GM21723 (cell line): ENCODE measurements around the gene MMEL1.

Experiments
- ATAC-seq: cut with Tn5 transposase; IDR thresholded peaks from one replicate; pipeline ENCODE4 v1.9.1; 2021; ENCODE audit warnings: mild to moderate bottlenecking, moderate library complexity; ENCODE audit not compliant: unreplicated experiment

Gene MMEL1

GRCh38 chr1:2546515-2547209, 86.2 kb downstream of the MMEL1 start:
- peak; percentile 42 for ATAC-seq

- peak; percentile 32 for ATAC-seq
Observed at GRCh38 chr1:2545754-2546514, 86.9 kb downstream of the MMEL1 start.

GRCh38 chr1:2544875-2545640, 87.8 kb downstream of the MMEL1 start:
- no peak for ATAC-seq

- no peak for ATAC-seq
Observed at GRCh38 chr1:2544093-2544874, 88.5 kb downstream of the MMEL1 start.

GRCh38 chr1:2543543-2544092, 89.2 kb downstream of the MMEL1 start:
- ATAC-seq, result no peak

GRCh38 chr1:2542246-2542915, 90.4 kb downstream of the MMEL1 start:
- no peak for ATAC-seq

GRCh38 chr1:2541619-2542245, 91.1 kb downstream of the MMEL1 start:
- no peak for ATAC-seq

- no peak for ATAC-seq
Observed at GRCh38 chr1:2540816-2541492, 91.9 kb downstream of the MMEL1 start.
